CD4-positive, alpha-beta T cell treated with Interleukin-17A for 4 hours (primary cell): ENCODE results near the gene VNN1.
A peak's percentile ranks its signal among the peaks of the same experiment; 100 is the strongest.

Experiments
- DNase-seq: peaks from one replicate; pipeline ENCODE4 v3.0.0-alpha.2; 2020; ENCODE audit warnings: mixed read lengths

Gene VNN1

GRCh38 chr6:132713352-132714134 is at the start of gene VNN1:
Gene VNN1 (minus strand): TSS chr6:132714055. CDS start chr6:132714035, 20 bp downstream.
- DNase-seq, result no peak

GRCh38 chr6:132763269-132763668 is 49.4 kb upstream of the VNN1 start:
- peak; percentile 62 for DNase-seq

GRCh38 chr6:132760256-132760655 is 46.4 kb upstream of the VNN1 start:
- DNase-seq, result no peak

GRCh38 chr6:132758689-132759088 is 44.8 kb upstream of the VNN1 start:
- DNase-seq, result no peak

GRCh38 chr6:132752255-132752654 is 38.4 kb upstream of the VNN1 start:
- no peak for DNase-seq

- no peak for DNase-seq
These were observed 38.0 kb upstream of the VNN1 start for GRCh38 chr6:132751828-132752227.

- no peak for DNase-seq
These were observed 37.5 kb upstream of the VNN1 start for GRCh38 chr6:132751306-132751705.

GRCh38 chr6:132750455-132751248 is 36.8 kb upstream of the VNN1 start:
- no peak for DNase-seq

- DNase-seq, result no peak
These were observed 35.3 kb upstream of the VNN1 start for GRCh38 chr6:132749111-132749510.

GRCh38 chr6:132748446-132748845 is 34.6 kb upstream of the VNN1 start:
- no peak for DNase-seq

- no peak for DNase-seq
These were observed 32.2 kb upstream of the VNN1 start for GRCh38 chr6:132746048-132746447.

GRCh38 chr6:132742495-132742894 is 28.6 kb upstream of the VNN1 start:
- no peak for DNase-seq

- DNase-seq, result no peak
These were observed 27.4 kb upstream of the VNN1 start for GRCh38 chr6:132741281-132741680.

- no peak for DNase-seq
These were observed 22.4 kb upstream of the VNN1 start for GRCh38 chr6:132736239-132736638.

- no peak for DNase-seq
These were observed 20.9 kb upstream of the VNN1 start for GRCh38 chr6:132734694-132735236.

- DNase-seq, result no peak
These were observed 20.0 kb upstream of the VNN1 start for GRCh38 chr6:132733814-132734213.

GRCh38 chr6:132733283-132733682 is 19.4 kb upstream of the VNN1 start:
- no peak for DNase-seq

GRCh38 chr6:132731086-132731485 is 17.2 kb upstream of the VNN1 start:
- DNase-seq, result no peak

GRCh38 chr6:132730560-132730959 is 16.7 kb upstream of the VNN1 start:
- DNase-seq, result no peak

- DNase-seq, result no peak
These were observed 14.8 kb upstream of the VNN1 start for GRCh38 chr6:132728616-132729015.

GRCh38 chr6:132726608-132726975 is 12.7 kb upstream of the VNN1 start:
- DNase-seq, result no peak

- DNase-seq, result no peak
These were observed 12.2 kb upstream of the VNN1 start for GRCh38 chr6:132725947-132726607.

GRCh38 chr6:132725471-132725870 is 11.6 kb upstream of the VNN1 start:
- DNase-seq, result no peak
